NT2/D1 (cell line): ENCODE measurements around the gene SMC1B.

Source experiments
- SUZ12 ChIP-seq: IDR thresholded peaks from 2 replicates; pipeline ENCODE4 v1.6.1; 2011; ENCODE audit not compliant: insufficient read length, insufficient read depth; ENCODE audit errors: extremely low read depth
- YY1 ChIP-seq: IDR thresholded peaks from 2 replicates; pipeline ENCODE4 v1.6.1; 2011; ENCODE audit not compliant: insufficient read length, insufficient read depth
- ZNF274 ChIP-seq: IDR thresholded peaks from 2 replicates; pipeline ENCODE4 v1.6.1; 2011; ENCODE audit warnings: mild to moderate bottlenecking, low read depth, low read length

DNA sequence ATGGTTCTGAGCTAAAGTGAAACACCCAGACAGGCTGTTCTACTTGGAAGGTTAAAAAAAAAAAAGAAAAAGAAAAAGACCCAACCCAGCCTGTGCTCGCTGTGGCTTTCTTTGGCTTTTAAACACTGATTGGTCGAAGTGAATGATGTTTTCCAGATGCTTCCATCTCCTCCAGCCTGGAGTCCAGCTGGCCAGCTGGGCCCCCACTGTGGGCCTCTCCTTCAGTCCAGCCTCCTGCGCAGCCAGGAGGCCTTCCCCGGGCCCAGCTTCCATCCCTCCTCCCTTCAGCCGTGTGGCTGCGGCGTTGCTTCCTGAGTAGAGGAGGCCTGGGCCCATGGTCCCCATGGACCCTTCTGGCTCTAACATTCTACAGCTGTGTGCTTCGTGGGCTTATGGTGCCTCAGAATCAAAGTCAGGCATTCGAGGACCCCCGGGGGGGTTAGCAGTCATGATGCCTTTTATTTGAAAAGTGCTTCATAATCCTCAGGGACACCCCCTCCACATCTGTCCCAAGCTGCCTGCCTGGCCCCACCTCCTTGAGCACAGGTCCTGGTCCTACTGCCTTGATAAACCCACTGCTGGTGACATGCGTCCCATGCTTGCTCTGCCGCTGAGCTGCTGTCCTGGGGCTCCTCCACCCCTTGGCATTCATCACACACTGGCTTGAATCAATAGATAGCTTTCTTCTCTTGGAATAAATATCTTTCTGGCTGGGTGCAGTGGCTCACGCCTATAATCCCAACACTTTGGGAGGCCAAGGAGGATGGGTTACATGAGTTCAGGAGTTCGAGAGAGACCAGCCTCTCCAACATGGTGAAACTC lies 47.1 kb upstream of the SMC1B start:
- no peak for TF ChIP-seq ZNF274
- no peak for TF ChIP-seq YY1
- TF ChIP-seq SUZ12, result no peak
